HL-60 (cell line): ENCODE measurements around the gene MERTK.

Experiments
- POLR2AphosphoS5 ChIP-seq: IDR thresholded peaks from 2 replicates; pipeline ENCODE4 v1.6.1; 2012; ENCODE audit warnings: low read depth
- TF ChIP-seq, protein P1 (sequence below): IDR thresholded peaks from one replicate; pipeline ENCODE4 v1.5.1; 2011; ENCODE audit warnings: low read length, control low read depth, inconsistent platforms; ENCODE audit not compliant: insufficient read depth

DNA sequence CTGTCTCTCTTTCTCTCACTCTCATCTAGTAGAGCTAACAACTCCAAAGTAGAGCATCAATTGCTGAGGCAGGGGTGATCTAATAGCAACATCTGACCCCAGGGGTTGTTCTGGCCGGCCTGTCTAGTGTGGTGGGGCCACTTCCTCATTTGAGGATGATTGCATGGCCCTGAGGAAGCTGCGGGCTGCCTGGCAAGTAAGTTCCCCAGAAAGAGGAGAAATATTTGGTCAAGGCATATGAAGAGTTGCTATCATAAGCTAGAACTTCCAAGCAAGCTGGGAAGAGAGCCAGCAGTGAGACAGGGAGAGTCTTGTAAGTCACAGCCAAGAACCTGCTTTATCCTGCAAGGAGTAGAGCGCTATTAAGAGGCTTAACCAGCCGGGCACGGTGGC, 105.8 kb downstream of the MERTK start:
- TF ChIP-seq, protein P1, sequence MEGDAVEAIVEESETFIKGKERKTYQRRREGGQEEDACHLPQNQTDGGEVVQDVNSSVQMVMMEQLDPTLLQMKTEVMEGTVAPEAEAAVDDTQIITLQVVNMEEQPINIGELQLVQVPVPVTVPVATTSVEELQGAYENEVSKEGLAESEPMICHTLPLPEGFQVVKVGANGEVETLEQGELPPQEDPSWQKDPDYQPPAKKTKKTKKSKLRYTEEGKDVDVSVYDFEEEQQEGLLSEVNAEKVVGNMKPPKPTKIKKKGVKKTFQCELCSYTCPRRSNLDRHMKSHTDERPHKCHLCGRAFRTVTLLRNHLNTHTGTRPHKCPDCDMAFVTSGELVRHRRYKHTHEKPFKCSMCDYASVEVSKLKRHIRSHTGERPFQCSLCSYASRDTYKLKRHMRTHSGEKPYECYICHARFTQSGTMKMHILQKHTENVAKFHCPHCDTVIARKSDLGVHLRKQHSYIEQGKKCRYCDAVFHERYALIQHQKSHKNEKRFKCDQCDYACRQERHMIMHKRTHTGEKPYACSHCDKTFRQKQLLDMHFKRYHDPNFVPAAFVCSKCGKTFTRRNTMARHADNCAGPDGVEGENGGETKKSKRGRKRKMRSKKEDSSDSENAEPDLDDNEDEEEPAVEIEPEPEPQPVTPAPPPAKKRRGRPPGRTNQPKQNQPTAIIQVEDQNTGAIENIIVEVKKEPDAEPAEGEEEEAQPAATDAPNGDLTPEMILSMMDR: no peak
- peak; percentile 81 for TF ChIP-seq POLR2AphosphoS5
